Measurements from ENCODE around the gene ATP2C2.
"Not testable (repeated sequence)": the region's sequence is repeated elsewhere in the genome, so short reads cannot be mapped to it uniquely, and the experiment has no call there.

Gene ATP2C2

DNA sequence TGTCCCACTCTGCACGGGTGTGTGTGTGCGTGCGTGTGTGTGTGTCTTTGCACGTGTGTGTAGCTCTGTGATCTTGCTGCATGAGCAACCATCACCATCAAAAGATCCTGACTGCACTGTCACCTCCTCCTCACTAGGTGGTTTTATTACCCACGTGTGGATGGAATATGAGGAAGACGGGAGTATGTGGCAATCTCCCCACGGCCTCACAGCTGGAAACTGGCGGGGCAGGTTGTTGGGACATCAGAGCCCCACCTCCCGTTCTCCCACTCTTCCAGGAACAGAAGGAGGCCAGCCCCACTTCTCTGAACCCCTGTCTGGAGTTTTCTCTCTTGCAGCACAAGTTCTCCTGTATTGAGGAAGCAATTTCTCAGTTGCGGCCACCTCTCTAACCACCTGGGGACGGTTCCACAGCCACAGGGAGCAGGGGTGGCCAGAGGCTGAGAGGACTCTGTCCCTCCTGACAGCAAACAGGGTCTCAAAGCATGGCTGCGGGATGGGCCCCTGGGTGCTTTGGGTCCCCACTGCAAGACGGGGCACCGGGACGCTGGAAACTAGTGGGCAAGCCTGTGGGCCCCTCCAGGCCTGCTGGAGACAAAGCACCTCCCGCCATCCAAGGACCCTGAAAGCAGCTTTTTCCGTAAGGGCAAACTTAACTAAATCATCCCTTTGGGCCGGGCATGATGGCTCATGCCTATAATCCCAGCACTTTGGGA, 27.9 kb upstream of the ATP2C2 start:
- no peak for DNase-seq

DNA sequence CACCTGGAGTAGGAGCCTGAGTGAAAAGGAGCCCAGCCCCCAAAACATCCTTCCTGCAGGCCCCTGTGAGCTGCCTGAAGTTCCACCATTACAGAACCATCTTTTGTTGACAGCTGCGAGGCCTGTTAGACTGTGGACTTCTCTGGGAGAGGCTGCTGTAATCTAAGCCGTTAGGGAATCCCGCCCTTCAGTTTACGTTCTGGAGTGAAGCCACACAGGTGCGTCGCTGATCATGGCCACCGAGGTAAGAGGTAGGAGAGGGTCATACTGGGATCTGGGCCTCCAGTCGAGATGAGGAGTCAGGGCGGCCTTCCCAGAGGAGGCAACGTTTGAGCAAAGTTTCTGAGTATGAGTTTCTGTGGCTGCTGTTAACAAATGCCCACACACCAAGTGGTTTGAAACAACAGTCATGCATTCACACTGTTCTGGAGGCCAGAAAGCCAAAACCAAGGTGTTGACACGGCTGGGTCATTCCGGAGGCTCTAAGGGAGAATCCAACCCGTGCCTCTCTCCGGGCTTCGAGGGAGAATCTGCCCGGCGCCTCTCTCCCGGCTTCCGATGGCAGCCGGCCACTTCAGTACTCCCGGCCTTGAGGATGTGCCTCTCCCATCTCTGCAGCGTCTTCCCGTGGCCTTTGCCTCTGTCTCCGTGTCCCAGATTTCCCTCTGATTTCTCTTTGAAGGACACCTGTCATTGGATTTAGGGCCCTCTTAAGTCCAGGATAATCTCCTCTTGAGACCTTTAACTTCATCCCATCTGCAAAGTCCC, 26.6 kb upstream of the ATP2C2 start:
- DNase-seq: no peak

DNA sequence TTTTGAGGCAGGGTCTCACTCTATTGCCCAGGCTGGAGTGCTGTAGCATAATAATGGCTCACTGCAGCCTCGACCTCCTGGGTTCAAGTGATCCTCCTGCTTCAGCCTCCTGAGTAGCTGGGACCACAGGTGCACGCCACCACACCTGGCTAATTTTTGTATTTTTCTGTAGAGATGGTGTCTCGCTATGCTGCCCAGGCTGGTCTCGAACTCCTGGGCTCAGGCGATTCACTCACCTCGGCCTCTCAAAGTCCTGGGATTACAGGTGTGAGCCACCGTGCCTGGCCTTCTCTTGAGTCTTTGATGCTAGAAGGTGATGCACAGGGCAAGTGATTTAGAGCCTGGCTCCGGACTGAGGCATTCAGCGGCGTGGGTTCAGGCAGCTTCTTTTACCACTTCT, 24.5 kb upstream of the ATP2C2 start:
- not testable (repeated sequence) for DNase-seq

DNA sequence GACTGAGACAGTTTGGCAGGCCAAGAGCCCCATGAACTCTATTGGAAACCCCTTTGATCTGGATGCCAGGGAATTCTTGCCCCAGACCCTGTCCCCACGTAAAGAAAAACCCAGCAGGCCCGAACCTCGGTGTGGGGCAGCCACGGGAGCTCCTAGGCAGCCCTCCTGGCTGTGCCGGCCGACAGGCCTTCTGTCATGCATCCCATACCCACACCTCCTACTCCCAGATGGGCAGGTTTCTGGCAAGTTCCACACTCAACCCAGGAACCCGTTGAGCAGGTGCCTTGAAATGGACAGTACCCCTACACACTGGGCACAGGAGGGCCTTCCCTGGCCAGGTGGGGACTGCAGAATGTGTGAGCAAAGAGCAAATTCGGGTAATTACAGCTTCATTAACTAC, 23.6 kb upstream of the ATP2C2 start:
- DNase-seq: no peak

DNA sequence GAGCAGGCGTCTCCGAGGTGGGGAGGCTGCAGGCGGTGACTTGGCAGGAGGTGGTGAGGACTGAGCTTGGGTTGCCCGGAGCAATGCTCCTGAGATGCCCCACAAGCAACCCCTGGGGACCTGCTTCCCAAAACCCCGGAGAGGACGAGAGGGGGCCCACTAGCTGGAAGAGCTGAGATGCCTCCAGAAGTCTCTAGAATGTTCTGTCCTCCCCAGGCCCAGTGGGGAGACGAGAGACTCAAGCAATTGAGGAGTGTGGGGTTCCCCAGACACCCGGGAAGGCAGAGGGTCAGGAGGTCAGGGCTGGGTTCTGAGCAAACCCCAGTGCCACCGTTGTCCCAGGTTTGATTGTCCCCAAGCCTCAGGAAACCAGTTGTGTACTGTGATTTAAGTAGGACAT, 21.2 kb upstream of the ATP2C2 start:
- DNase-seq: no peak

DNA sequence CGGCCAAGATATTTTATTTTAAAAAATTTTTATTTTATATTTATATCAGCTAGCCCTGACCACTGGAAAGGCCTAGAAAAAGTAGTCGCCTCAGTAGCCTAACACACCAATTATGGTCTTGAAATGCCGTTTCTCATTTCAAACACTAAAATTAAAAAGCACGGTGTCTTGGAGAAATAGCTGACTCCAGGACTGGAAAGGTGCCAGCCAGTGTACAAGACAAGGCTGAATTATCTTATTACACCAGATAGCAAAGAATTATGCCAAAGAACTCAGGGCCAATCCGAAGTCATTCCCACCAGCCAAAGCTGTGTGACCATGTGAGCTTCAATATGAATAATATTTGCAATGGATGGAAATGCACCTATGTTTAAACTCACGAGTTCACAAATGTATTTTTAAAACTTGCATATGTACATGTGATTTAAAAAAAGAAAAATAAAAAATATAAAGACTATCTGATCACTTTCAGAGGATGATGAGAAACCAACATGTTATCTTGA, 19.9 kb upstream of the ATP2C2 start:
- no peak for DNase-seq

DNA sequence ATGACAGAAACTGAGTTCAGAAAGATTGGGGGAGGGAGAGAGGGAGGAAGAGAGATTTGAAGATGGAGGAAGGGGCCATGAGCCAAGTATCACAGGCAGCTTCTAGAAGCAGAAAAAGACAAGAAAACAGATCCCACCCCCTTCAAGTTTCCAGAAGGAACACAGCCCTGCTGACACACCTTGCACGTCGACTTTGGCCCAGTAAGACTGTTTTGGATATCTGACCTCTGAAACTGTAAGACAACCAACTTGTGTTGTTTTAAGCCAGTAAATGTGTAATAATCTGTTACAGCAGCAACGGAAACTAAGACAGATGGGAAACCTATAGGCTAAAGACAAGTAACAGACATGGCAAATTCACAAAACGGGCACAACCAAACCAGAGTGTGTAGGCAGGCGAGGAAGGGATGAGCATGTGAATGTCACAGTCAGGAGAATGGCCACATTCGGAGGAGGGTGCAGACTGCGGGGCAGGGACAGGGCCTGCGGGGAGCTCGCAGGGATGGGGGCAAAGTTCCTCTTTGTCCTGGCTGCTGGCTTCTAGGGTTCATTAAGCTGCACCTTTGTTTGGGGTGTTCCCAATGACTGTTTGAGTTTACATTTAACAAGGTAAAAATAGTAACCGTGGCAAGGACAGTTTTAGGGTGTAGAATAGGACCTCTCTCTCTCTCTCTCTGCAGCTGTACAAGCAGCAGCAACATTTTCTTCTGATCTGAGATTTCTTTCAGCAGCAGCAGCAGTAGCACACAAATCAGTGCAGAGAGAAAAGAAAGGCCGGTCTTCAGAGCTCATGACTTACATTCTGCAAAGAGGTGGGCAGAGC, 18.3 kb upstream of the ATP2C2 start:
- no peak for DNase-seq

DNA sequence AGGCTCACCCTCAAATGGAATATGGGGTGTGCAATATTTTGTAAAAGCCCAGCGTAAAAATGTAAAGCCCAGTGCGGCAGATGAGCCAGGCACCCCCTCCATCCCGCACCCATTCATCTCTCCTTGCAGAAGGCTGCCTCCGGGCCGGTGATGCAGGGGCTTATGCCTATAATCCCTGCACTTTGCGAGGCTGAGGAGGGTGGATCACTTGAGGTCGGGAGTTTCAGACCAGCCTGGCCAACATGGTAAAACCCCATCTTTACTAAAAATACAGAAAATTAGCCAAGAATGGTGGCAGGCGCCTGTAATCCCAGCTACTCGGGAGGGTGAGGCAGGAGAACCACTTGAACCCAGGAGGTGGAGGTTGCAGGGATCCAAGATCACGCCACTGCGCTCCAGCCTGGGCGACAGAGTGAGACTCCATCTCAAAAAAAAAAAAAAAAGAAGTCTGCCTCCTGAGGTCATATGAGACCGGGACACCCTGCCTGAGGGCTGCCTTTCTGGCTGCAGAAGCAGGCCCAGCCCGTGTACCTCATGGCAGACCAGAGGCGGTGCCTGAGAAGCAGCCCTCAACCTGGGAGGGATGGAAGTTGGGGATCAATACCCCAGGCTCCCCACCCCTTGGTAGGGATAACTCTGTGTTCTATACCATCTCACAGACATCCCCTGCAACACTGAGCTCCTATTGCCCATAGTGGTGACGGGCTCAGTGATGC, 17.5 kb upstream of the ATP2C2 start:
- DNase-seq: no peak

DNA sequence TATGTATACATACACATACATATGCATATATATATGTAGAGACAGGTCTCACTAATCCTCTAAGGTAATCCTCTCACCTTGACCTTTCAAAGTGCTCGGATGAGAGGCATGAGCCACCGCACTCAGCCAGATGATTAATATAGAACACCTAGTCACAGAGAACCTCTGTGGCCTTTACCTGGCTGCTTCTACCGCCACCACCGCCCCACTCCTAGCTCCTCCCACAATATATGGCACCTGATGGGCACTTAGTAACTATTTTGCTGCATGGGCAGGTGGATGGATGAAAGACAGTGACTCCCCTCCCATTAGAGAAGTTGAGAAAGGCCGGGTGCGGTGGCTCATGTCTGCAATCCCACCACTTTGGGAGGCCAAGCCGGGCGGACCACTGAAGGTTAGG, 16.7 kb upstream of the ATP2C2 start:
- no peak for DNase-seq

DNA sequence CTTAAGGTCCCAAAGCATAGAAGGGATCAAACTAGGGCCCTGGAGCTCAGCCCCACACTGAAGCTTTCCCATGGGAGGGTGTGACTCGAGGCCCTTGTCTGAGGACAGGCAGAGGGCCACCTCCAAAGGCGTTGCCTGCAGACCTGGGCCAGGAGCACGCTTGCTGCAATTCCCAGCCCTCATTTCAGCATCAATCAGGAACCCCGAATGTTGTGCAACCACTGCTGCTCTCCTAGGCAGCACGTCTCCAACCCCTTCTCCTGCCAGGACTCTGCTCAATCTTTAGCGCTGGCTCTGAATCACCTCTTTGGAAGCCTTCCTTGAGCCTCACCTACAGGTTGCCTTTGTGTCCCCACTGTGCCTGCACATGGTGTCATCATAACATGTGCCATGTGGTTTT, 14.0 kb upstream of the ATP2C2 start:
- DNase-seq: no peak

DNA sequence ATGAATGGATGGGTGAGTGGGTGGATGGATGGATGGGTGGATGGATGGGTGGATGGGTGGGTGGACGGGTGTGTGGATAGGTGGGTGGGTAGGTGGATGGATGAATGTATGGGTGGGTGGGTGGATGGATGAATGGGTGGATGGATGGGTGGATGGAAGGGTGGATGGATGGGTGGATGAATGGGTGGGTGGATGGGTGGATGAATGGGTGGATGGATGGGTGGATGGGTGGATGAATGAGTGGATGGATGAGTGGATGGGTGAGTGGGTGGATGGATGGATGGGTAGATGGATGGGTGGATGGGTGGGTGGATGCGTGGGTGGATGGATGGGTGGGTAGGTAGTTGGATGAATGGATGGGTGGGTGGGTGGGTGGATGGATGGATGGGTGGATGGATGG, 13.2 kb upstream of the ATP2C2 start:
- DNase-seq: no peak

DNA sequence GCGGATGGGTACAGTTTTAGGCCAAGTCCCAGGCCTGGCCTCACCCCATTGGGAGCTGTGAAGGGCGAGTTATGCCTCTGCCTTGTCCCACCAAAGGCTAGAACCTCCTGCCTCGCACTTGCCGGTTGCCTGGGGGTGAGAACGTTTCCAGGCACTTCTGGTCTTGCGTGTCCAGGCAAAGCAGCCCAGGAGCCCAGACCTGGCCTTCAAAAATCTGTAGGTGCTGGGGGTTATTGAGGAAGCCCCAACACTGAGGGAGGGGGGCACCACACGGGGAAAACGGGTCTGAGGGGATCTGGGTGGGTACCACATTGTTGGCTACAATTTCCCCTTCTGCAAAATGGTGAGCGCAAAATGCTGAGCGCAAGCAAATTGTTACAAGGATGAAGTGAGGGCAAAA, 12.2 kb upstream of the ATP2C2 start:
- no peak for DNase-seq

DNA sequence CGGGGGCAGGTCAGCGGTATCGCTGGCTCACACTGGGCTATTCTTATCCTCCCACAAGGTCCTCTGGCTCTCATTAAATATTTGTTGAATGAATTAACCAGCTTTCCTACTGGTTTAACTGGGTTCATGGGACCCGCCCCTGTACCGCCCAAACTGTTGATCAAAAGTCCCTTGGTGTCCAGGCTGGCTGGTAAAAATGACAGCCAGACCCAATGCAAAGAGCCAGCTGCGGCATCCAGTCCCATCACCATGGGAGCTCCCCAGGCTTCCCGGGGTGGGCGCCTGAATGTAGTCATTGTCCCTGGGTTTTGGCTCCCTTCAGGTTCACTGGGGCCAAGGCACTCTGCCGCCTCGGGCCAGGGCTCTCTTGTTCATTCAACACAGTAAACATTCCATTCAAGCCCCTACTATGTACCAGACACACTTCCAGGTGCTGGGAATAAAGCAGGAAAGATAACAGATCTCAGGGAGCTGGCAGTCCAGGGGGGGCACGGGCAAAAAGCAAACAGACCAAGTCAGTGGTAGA, 11.7 kb upstream of the ATP2C2 start:
- no peak for DNase-seq

DNA sequence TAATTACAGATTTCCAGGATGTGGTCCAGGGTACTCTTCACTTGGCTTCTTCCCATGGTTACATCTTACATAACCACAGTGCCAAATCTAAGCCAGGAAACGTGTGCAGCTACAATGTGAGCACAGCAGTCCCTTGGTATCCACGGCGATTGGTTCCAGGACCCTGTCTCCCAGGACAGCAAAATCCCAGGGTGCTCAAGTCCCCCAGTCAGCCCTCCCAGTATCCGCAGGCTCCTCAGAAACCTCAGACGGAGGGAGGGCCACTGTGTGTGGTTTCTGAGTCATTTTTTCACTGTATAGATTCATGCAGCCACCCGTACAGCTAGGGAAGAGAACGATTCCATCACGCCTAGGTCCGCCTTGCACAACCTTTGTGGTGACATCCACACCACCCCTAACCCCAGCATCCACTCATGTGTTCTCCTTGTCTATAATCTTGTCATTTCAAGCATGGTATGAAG, 11.1 kb upstream of the ATP2C2 start:
- DNase-seq: peak in 1 of 2 donors; percentile 12

DNA sequence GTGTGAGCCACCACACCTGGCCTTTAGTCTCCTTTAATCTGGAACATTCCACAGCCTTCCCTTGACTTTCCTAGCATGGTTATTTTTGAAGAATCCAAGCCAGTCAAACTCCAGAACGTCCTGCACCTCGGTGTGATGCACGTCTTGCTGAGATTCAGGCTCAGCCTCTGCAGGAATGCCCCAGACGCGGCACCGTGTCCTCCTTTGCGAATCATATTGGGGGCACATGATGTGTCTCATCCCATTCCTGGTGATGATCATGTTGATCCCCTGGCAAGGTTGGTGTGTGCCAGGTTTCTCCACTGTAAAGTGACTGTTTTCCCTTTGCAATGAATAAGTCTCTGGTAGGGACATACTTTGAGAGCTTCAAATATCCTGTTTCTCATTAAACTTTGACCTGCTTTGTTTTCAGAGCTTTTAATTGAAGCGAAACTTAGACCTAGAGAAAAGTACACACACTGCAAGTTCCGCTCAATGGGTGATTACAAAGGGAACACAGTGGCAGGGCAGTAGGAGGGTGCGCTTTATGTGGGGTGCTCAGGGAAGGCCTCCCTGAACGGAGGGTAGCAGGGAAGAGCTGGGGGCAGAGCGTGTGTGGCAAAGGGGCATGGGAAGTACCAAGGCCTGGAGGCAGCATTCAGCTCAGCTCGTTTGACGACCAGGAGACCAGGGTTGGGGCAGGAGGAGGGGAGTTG, 9.6 kb upstream of the ATP2C2 start:
- no peak for DNase-seq

DNA sequence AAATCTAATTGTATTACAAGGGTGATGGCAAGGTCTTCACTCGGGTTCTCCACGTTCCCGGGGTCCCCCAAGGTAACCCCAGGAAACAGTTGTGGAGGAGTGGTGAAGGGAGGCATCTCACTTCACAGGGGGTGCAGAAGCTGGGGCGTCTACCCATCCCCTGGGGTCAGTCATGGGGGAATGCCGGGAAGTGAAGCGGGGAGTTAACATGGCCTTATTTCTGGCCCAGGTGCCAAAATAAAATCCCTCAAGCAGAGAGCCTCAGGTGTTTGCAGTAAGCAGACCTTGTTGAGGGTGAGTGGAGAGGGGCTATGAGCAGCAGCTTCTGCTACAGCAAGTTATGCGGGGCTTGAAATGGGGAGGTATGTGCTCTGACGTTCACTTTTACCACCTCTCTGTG, 9.0 kb upstream of the ATP2C2 start:
- DNase-seq: no peak

DNA sequence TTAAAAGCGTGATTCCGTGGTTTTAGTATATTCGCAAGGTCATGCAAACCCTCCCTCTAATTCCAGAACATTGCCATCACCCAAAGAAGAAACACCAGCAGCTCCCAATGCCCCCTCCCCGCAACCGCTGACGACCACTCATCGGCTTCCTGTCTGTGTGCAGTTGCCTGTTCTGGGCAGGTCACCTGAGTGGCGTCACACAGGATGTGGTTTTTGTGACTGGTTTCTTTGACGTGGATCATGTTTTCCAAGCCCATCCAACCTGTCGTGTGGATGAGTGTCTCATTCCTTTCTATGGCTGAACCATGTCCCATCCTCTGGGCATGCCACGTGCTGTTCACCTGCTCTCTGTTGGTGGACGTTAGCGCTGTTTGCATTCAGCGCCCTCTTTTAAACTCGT, 8.2 kb upstream of the ATP2C2 start:
- DNase-seq: peak; percentile 18 to 55

DNA sequence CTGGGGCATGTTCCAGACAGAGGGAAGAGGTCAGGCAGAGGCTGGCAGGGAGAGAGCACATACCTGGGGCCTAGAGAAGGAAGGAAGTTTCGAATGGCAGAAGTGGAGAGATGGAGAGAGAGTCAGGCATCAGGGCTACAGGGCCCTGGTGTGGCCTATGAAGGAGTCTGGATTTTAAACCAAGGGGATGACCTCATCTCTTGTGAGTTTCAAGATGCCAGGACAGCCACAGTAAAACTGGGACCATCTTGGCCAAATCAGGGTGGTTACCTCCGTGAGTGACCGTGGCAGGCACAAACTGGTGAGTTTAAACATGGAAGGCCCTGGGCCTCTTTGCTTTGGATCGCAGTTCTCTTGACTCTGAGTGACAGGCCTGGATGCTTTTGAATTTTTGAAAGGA, 7.6 kb upstream of the ATP2C2 start:
- no peak for DNase-seq

DNA sequence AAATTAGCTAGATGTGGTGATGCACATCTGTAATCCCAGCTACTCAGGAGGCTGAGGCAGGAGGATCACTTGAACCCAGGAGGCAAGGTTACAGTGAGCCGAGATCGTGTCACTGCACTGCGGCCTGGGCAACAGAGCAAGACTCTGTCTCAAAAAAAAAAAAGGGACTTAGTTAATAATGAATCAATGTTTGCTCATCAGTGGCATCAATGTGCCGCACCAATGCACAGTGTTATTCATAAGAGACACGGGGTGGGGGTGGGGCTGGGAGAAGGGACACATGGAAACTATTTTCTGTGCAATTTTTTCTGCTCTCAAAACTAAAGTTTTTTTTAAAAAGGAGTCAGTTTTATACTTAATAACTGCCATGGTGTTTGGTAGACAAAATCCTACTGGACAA, 6.8 kb upstream of the ATP2C2 start:
- DNase-seq: no peak

DNA sequence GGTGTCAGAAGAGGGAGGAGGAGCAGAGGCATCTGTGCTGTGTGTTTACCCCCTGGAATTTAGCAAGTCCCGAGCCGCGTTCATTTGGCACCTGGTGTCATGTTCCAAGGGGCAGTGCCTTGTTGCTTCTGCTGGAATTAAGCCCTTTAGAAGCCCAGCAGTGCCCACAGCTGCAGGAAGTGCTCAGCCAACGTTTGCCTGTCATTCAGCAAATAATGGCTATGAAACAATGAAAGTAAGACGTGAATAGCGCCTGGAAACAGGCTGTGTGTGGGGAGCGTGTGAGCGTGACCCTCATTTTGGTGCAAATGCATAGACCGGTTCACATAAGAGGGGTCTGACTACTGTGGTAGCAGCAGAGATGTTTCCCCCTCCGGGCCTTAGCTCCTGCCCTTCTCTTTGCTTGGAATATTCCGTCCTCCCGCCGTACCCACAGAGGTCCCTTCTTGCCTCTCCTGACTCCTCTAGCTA, 5.8 kb upstream of the ATP2C2 start:
- no peak for DNase-seq

DNA sequence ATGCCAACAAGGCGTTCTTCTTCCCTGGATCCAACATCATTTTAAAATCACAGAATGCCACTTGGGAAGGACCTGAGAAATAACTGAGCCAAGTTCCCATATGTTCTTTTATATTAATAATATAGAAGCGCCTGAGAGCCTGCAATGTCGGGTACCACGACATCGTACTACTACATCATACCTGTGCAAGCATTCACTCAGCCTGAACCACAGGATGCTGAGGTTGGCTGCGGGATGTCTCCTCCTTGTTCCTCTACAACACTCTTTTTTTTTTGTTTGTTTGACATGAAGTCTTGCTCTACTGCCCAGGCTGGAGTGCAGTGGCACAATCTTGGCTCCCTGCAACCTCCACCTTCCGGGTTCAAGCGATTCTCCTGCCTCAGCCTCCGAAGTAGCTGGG, 2.1 kb upstream of the ATP2C2 start:
- no peak for DNase-seq

DNA sequence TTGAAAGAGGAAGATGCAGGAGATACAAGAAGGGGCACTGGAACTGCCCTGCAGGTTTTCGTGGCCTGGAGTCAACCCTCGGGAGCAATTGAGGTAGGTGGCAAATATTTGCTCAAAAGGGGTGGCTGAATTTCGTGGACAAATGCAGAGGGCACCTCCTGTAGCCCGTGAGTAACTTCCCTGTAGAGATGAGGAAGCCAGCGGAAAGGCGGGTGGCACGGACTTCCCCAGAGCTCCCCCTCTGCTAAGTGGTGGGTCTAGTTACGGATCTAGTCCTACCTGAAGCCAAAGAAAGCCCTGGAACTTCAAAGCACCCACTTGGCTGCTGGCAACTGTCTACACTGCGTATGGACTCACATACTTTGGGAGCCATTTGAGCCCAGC, 1.0 kb upstream of the ATP2C2 start:
- DNase-seq: no peak
